Omental fat pad (tissue), 4 donors: Measurements from ENCODE around the gene TBC1D16. TPM values are rescaled to one million over a fixed set of nuclear protein-coding genes. Genes with fewer than 3 reads are reported as not detected.
"Not testable (repeated sequence)": the region's sequence is repeated elsewhere in the genome, so short reads cannot be mapped to it uniquely, and the experiment has no call there.

Experiments
- ATAC-seq: fragments of 150-250 bp; one replicate; pipeline ENCODE4 v1.9.1; 2016; ENCODE audit warnings: mild to moderate bottlenecking, moderate library complexity; ENCODE audit not compliant: low FRiP score
- DNase-seq: peaks from one replicate; pipeline ENCODE4 v3.0.0-alpha.2; 2019; ENCODE audit warnings: low spot score
- CTCF ChIP-seq, 3 donors: fragments of 450-650 bp; IDR thresholded peaks; one replicate each; pipeline ENCODE4 v1.5.1; 2016 to 2017; ENCODE audit warnings: antibody characterized with exemption in 3 of 3, mild to moderate bottlenecking in 3 of 3, moderate library complexity in 2 of 3
- total RNA-seq, 4 donors: library from RNA; depleted of rRNA; stranded (reverse); fragments of >200 nt; gene quantifications; one replicate each; pipeline ENCODE4 v1.1.0, GENCODE V29; 2016

Gene TBC1D16
- total RNA-seq, 4 donors from 2014 or later: 46.1 to 97.9 (median 65.3) TPM

GRCh38 chr17:80051681-80052080 is 16.0 kb upstream of the TBC1D16 start:
- no peak for TF ChIP-seq CTCF (IDR thresholded peaks at IDR 0.05)
- DNase-seq: no peak
- no peak for ATAC-seq

GRCh38 chr17:80050706-80051105 is 15.0 kb upstream of the TBC1D16 start:
- no peak for TF ChIP-seq CTCF (IDR thresholded peaks at IDR 0.05)
- no peak for ATAC-seq
- DNase-seq: no peak

GRCh38 chr17:80049986-80050385 is 14.3 kb upstream of the TBC1D16 start:
- DNase-seq: no peak
- ATAC-seq: no peak
- TF ChIP-seq CTCF (IDR thresholded peaks at IDR 0.05): no peak

GRCh38 chr17:80047176-80047575 is 11.5 kb upstream of the TBC1D16 start:
- DNase-seq (no peak), ATAC-seq (no peak)
- no peak for TF ChIP-seq CTCF (IDR thresholded peaks at IDR 0.05)

GRCh38 chr17:80046709-80047108 is 11.0 kb upstream of the TBC1D16 start:
- ATAC-seq, DNase-seq: not testable (repeated sequence)

- ATAC-seq (no peak), DNase-seq (no peak)
- no peak for TF ChIP-seq CTCF (IDR thresholded peaks at IDR 0.05)
Measured at GRCh38 chr17:80045703-80046102, 10.0 kb upstream of the TBC1D16 start.

GRCh38 chr17:80043963-80044362 is 8.3 kb upstream of the TBC1D16 start:
- ATAC-seq: no peak
- DNase-seq: no peak
- TF ChIP-seq CTCF (IDR thresholded peaks at IDR 0.05): no peak
